ENCODE data around the gene ACTRT3.
"Not testable (repeated sequence)": the region's sequence is repeated elsewhere in the genome, so short reads cannot be mapped to it uniquely, and the experiment has no call there.

The ACTRT3 gene

DNA sequence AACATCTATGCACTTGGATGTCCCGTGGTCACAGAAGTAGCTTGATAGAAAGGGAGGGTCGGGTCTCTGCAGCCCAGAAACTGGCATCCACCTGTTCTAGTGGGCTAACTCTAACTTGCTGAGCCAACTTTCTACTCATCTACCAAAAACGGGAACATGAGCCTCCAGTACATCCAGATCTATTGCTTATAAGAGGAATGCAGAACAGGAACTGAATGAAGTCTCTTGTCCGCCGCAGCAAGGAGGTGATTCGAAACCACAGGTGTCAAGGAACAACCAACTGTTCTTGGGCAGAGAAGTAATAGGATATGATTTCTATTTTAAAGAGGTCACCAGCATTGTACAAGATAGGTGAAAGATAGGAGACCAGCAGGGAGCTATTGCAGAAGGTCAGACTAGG is 22.4 kb downstream of the ACTRT3 start:
- DNase-seq (ENCODE audit: low read depth): no peak
- TF ChIP-seq, protein P1, sequence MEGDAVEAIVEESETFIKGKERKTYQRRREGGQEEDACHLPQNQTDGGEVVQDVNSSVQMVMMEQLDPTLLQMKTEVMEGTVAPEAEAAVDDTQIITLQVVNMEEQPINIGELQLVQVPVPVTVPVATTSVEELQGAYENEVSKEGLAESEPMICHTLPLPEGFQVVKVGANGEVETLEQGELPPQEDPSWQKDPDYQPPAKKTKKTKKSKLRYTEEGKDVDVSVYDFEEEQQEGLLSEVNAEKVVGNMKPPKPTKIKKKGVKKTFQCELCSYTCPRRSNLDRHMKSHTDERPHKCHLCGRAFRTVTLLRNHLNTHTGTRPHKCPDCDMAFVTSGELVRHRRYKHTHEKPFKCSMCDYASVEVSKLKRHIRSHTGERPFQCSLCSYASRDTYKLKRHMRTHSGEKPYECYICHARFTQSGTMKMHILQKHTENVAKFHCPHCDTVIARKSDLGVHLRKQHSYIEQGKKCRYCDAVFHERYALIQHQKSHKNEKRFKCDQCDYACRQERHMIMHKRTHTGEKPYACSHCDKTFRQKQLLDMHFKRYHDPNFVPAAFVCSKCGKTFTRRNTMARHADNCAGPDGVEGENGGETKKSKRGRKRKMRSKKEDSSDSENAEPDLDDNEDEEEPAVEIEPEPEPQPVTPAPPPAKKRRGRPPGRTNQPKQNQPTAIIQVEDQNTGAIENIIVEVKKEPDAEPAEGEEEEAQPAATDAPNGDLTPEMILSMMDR (conservative IDR thresholded peaks at IDR 0.05; ENCODE audit: low read depth, low read length): no peak
- H3K4me3 ChIP-seq (ENCODE audit: low read depth, low read length): no peak overlapping the region

DNA sequence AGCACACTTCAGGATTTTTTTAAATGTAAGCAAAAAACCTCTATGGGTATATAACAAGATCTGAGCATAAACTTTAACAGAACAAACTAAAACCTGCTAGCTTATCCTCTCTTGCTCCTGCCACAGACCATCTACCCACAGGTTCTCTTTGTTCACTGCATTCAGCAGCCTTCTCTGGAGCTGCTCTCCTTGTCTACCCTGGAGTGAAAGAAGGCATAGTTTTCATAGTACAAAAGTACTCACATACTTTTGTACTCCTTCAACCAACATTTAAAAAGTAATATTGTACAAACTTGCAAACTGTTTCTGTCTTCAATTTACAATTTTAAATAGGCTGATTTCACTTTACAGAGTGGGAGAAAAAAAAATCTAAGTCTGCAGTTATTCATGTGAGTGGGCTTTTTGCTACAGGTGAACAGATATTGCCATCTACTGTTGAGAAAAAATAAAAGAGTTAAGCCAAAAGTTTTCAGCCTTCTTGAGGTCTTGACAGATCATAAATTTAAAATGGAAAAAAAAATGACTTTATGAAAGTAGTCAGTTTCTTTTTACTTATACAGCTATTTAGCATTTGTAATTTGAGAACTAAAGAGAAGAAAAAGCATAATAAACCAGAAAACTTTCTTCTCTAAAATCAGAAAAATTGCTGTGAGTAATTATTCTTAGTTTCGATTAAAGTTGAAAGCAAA is 24.9 kb downstream of the ACTRT3 start:
- peak; percentile 58 for DNase-seq (ENCODE audit: low read depth)
- H3K4me3 ChIP-seq (ENCODE audit: low read depth, low read length): no peak overlapping the region
- TF ChIP-seq, protein P1 (conservative IDR thresholded peaks at IDR 0.05; ENCODE audit: low read depth, low read length): peak; percentile 44

DNA sequence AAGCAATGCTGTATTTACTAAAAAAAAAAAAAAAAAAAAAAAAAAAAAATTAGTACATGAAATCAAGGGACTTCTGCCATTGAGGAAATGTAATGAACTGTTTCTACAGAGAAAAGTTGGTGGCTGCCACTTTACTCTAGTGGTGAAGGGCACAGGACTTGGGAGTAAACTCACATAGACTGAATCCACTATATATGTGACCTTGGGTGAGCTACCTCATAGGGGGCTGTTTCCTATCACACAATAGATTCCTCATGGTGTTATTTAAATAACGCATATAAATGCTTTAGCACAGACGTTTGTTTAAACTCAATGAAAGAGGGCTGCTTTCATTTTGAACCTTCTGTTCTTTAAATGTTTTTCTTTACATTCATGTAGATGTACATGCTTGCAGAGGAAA is 30.3 kb downstream of the ACTRT3 start:
- no peak for DNase-seq (ENCODE audit: low read depth)
- TF ChIP-seq, protein P1 (conservative IDR thresholded peaks at IDR 0.05; ENCODE audit: low read depth, low read length): no peak
- H3K4me3 ChIP-seq (ENCODE audit: low read depth, low read length): no peak overlapping the region

DNA sequence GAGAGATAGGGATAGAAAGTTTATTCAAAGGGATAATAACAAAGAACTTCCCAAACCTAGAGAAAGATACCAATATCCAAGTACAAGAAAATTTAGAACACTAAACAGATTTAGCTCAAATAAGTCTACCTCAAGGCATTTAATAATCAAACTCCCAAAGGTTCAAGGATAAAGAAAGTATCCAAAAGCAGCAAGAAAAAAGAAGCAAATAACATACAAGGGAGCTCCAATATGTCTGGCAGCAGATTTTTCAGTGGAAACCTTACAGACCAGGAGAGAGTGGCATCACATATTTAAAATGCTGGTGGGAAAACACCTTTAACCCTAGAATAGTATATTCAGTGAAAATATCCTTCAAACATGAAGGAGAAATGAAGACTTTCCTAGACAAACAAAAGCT is 37.5 kb downstream of the ACTRT3 start:
- not testable (repeated sequence) for H3K4me3 ChIP-seq (ENCODE audit: low read depth, low read length); DNase-seq (ENCODE audit: low read depth)

DNA sequence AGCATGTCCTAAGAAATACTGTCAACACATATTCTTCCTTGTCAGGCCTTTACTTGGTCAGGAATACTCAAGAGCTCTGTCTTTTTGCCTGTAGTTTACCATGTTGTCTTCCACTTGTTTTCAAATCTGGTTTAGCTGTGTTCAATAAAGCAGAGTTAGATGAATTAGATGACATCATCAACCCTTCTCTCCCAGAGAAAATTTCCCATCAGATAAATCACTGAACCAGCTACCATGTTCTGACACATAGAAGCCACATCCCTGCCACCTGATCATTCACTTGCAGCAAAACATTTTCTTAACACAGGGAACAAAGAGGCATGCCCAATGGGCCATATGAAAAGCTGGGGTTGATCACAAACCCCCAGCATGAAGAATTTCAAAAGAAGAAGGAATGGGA is 46.6 kb downstream of the ACTRT3 start:
- no peak overlapping the region for H3K4me3 ChIP-seq (ENCODE audit: low read depth, low read length)

DNA sequence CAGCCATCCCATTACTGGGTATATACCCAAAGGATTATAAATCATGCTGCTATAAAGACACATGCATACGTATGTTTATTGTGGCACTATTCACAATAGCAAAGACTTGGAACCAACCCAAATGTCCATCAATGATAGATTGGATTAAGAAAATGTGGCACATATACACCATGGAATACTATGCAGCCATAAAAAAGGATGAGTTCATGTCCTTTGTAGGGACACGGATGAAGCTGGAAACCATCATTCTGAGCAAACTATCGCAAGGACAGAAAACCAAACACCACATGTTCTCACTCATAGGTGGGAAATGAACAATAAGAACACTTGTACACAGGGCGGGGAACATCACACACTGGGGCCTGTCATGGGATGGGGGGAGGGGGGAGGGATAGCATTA is 50.9 kb downstream of the ACTRT3 start:
- not testable (repeated sequence) for H3K4me3 ChIP-seq (ENCODE audit: low read depth, low read length); DNase-seq (ENCODE audit: low read depth)

More for the DNA sequence above, 46.6 kb downstream of the ACTRT3 start:
- DNase-seq (ENCODE audit: low read depth): no peak
- TF ChIP-seq, protein P1 (conservative IDR thresholded peaks at IDR 0.05; ENCODE audit: low read depth, low read length): no peak
